Measurements from ENCODE around the gene NCKAP5.

The NCKAP5 gene

GRCh38 chr2:133158024-133158423 lies 410.2 kb downstream of the NCKAP5 start:
- no peaks in the 10 kb centered on the region for H3K27me3 ChIP-seq (ENCODE audit: insufficient read depth, low read length, poor library complexity)
- no peak overlapping the region for H3K4me2 ChIP-seq (ENCODE audit: insufficient read depth, low read length)
- no peak for DNase-seq
- no peak for ATAC-seq (ENCODE audit: insufficient read depth, low read depth)
- no peaks in the 10 kb centered on the region for H4K20me1 ChIP-seq (ENCODE audit: insufficient read depth, low read length)
- no peak overlapping the region for H3K4me3 ChIP-seq (ENCODE audit: low read depth in 1 of 2, low read length in 2 of 2)
- H3K27ac ChIP-seq (ENCODE audit: low read length): no peak overlapping the region
- H3K9ac ChIP-seq (ENCODE audit: low read depth, low read length): no peak overlapping the region
- TF ChIP-seq CTCF (IDR thresholded peaks at IDR 0.05; ENCODE audit: borderline replicate concordance, extremely low read depth, low read length, poor library complexity, severe bottlenecking) (no peak), EZH2 (IDR thresholded peaks at IDR 0.05; ENCODE audit: borderline replicate concordance, low read depth, low read length, severe bottlenecking) (no peak)
- H3K79me2 ChIP-seq (ENCODE audit: insufficient read depth, low read length): no peaks in the 10 kb centered on the region
- H3K9me3 ChIP-seq (ENCODE audit: insufficient read depth, low read length, severe bottlenecking): no peaks in the 10 kb centered on the region
- H3K4me1 ChIP-seq (ENCODE audit: insufficient read depth, low read length): no peaks in the 10 kb centered on the region
- H2AFZ ChIP-seq (ENCODE audit: low read depth, low read length): no peak overlapping the region
- no peaks in the 10 kb centered on the region for H3K36me3 ChIP-seq (ENCODE audit: insufficient read depth, low read length)

- H3K36me3 ChIP-seq (ENCODE audit: insufficient read depth, low read length): no peaks in the 10 kb centered on the region
- no peak overlapping the region for H3K4me3 ChIP-seq (ENCODE audit: low read depth in 1 of 2, low read length in 2 of 2)
- no peak overlapping the region for H2AFZ ChIP-seq (ENCODE audit: low read depth, low read length)
- no peaks in the 10 kb centered on the region for H3K79me2 ChIP-seq (ENCODE audit: insufficient read depth, low read length)
- no peaks in the 10 kb centered on the region for H3K9me3 ChIP-seq (ENCODE audit: insufficient read depth, low read length, severe bottlenecking)
- H3K27me3 ChIP-seq (ENCODE audit: insufficient read depth, low read length, poor library complexity): no peaks in the 10 kb centered on the region
- no peak overlapping the region for H3K4me2 ChIP-seq (ENCODE audit: insufficient read depth, low read length)
- ATAC-seq (ENCODE audit: insufficient read depth, low read depth) (no peak), DNase-seq (no peak)
- H4K20me1 ChIP-seq (ENCODE audit: insufficient read depth, low read length): no peaks in the 10 kb centered on the region
- TF ChIP-seq EZH2 (IDR thresholded peaks at IDR 0.05; ENCODE audit: borderline replicate concordance, low read depth, low read length, severe bottlenecking) (no peak), CTCF (IDR thresholded peaks at IDR 0.05; ENCODE audit: borderline replicate concordance, extremely low read depth, low read length, poor library complexity, severe bottlenecking) (no peak)
- no peaks in the 10 kb centered on the region for H3K4me1 ChIP-seq (ENCODE audit: insufficient read depth, low read length)
- no peak overlapping the region for H3K27ac ChIP-seq (ENCODE audit: low read length)
- no peak overlapping the region for H3K9ac ChIP-seq (ENCODE audit: low read depth, low read length)
These were observed 411.1 kb downstream of the NCKAP5 start for GRCh38 chr2:133157141-133157540.

- Histone ChIP-seq H3K36me3 (ENCODE audit: insufficient read depth, low read length) (no peaks in the 10 kb centered on the region), H3K4me3 (ENCODE audit: low read depth in 1 of 2, low read length in 2 of 2) (no peak overlapping the region), H3K4me1 (ENCODE audit: insufficient read depth, low read length) (no peaks in the 10 kb centered on the region), H2AFZ (ENCODE audit: low read depth, low read length) (no peak overlapping the region), H3K9ac (ENCODE audit: low read depth, low read length) (no peak overlapping the region), H4K20me1 (ENCODE audit: insufficient read depth, low read length) (no peaks in the 10 kb centered on the region), H3K27ac (ENCODE audit: low read length) (no peak overlapping the region), H3K4me2 (ENCODE audit: insufficient read depth, low read length) (no peak overlapping the region), H3K9me3 (ENCODE audit: insufficient read depth, low read length, severe bottlenecking) (no peaks in the 10 kb centered on the region), H3K79me2 (ENCODE audit: insufficient read depth, low read length) (no peaks in the 10 kb centered on the region), H3K27me3 (ENCODE audit: insufficient read depth, low read length, poor library complexity) (no peaks in the 10 kb centered on the region)
- ATAC-seq (ENCODE audit: insufficient read depth, low read depth) (no peak), DNase-seq (no peak)
- no peak for TF ChIP-seq EZH2 (IDR thresholded peaks at IDR 0.05; ENCODE audit: borderline replicate concordance, low read depth, low read length, severe bottlenecking)
- TF ChIP-seq CTCF (IDR thresholded peaks at IDR 0.05; ENCODE audit: borderline replicate concordance, extremely low read depth, low read length, poor library complexity, severe bottlenecking): no peak
These were observed 415.5 kb downstream of the NCKAP5 start for GRCh38 chr2:133152801-133153200.

- H2AFZ ChIP-seq (ENCODE audit: low read depth, low read length): no peak overlapping the region
- H3K4me1 ChIP-seq (ENCODE audit: insufficient read depth, low read length): no peaks in the 10 kb centered on the region
- DNase-seq: no peak
- H3K27me3 ChIP-seq (ENCODE audit: insufficient read depth, low read length, poor library complexity): peaks cover 2% of the 10 kb centered on the region
- H3K9me3 ChIP-seq (ENCODE audit: insufficient read depth, low read length, severe bottlenecking): no peaks in the 10 kb centered on the region
- no peak overlapping the region for H3K4me2 ChIP-seq (ENCODE audit: insufficient read depth, low read length)
- TF ChIP-seq CTCF (IDR thresholded peaks at IDR 0.05; ENCODE audit: borderline replicate concordance, extremely low read depth, low read length, poor library complexity, severe bottlenecking): no peak
- TF ChIP-seq EZH2 (IDR thresholded peaks at IDR 0.05; ENCODE audit: borderline replicate concordance, low read depth, low read length, severe bottlenecking): no peak
- no peaks in the 10 kb centered on the region for H4K20me1 ChIP-seq (ENCODE audit: insufficient read depth, low read length)
- H3K9ac ChIP-seq (ENCODE audit: low read depth, low read length): no peak overlapping the region
- H3K27ac ChIP-seq (ENCODE audit: low read length): no peak overlapping the region
- H3K4me3 ChIP-seq (ENCODE audit: low read depth in 1 of 2, low read length in 2 of 2): no peak overlapping the region
- no peak for ATAC-seq (ENCODE audit: insufficient read depth, low read depth)
- H3K79me2 ChIP-seq (ENCODE audit: insufficient read depth, low read length): no peaks in the 10 kb centered on the region
- H3K36me3 ChIP-seq (ENCODE audit: insufficient read depth, low read length): no peaks in the 10 kb centered on the region
These were observed 420.1 kb downstream of the NCKAP5 start for GRCh38 chr2:133148187-133148586.

Data from DND-41 (cell line).